ENCODE data around the gene LIMK2.
"Not testable (repeated sequence)": the region's sequence is repeated elsewhere in the genome, so short reads cannot be mapped to it uniquely, and the experiment has no call there.

The LIMK2 gene

DNA sequence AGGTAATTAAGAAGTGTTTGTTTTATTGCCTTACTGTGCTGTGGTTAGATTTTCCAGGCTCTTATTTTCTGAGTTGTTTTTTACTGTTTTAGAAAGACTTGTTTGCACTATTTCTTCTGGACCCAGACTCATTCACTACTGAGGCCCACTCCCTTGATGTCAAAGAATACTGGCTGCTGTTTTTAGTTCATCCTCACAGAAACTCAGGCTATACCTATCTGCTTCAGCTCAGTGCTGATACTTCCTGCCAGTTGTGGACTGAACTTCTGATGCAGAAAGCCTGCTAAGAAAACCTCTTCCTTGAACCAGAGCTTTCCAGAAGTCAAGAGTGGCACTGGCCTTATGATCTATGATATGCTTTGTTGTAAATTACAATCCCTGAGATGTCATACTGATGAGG, 96.1 kb downstream of the LIMK2 start:
- peaks cover 7% of the 10 kb centered on the region for H3K36me3 Mint-ChIP-seq

GRCh38 chr22:31313366-31314147, 101.5 kb downstream of the LIMK2 start:
- Mint-ChIP-seq H3K4me3 (no peak overlapping the region), H3K36me3 (peaks cover 19% of the 10 kb centered on the region)

More for the DNA sequence above, 96.1 kb downstream of the LIMK2 start:
- Mint-ChIP-seq H3K4me3 (peak overlapping the region; percentile 28), H3K27me3 (no peaks in the 10 kb centered on the region), H3K4me1 (peaks cover 56% of the 10 kb centered on the region), H3K27ac (peak overlapping the region; percentile 31), H3K9me3 (no peaks in the 10 kb centered on the region)

GRCh38 chr22:31314220-31314619, 102.1 kb downstream of the LIMK2 start:
- not testable (repeated sequence) for H3K27ac Mint-ChIP-seq, H3K4me3 Mint-ChIP-seq, H3K9me3 Mint-ChIP-seq, H3K27me3 Mint-ChIP-seq
- Mint-ChIP-seq H3K4me1 (peaks cover 19% of the 10 kb centered on the region), H3K36me3 (peaks cover 21% of the 10 kb centered on the region)

More at GRCh38 chr22:31313366-31314147, 101.5 kb downstream of the LIMK2 start:
- peaks cover 24% of the 10 kb centered on the region for H3K4me1 Mint-ChIP-seq
- H3K27me3 Mint-ChIP-seq: no peaks in the 10 kb centered on the region
- no peaks in the 10 kb centered on the region for H3K9me3 Mint-ChIP-seq
- peak overlapping the region; percentile 6 for H3K27ac Mint-ChIP-seq

- H3K27ac Mint-ChIP-seq: peak overlapping the region; percentile 81
- H3K9me3 Mint-ChIP-seq: no peaks in the 10 kb centered on the region
- H3K36me3 Mint-ChIP-seq: peaks cover 9% of the 10 kb centered on the region
- H3K4me3 Mint-ChIP-seq: no peak overlapping the region
- H3K27me3 Mint-ChIP-seq: no peaks in the 10 kb centered on the region
- H3K4me1 Mint-ChIP-seq: peaks cover 16% of the 10 kb centered on the region
These were observed 109.3 kb downstream of the LIMK2 start for GRCh38 chr22:31321421-31321820.

- no peaks in the 10 kb centered on the region for H3K9me3 Mint-ChIP-seq
- H3K27ac Mint-ChIP-seq: peak overlapping the region; percentile 46
- peaks cover 17% of the 10 kb centered on the region for H3K4me1 Mint-ChIP-seq
- H3K36me3 Mint-ChIP-seq: peaks cover 12% of the 10 kb centered on the region
- no peak overlapping the region for H3K4me3 Mint-ChIP-seq
- H3K27me3 Mint-ChIP-seq: no peaks in the 10 kb centered on the region
These were observed 111.8 kb downstream of the LIMK2 start for GRCh38 chr22:31323578-31324550.

- Mint-ChIP-seq H3K27ac (peak overlapping the region; percentile 79), H3K4me3 (no peak overlapping the region), H3K9me3 (no peaks in the 10 kb centered on the region), H3K27me3 (no peaks in the 10 kb centered on the region), H3K4me1 (peaks cover 29% of the 10 kb centered on the region), H3K36me3 (peaks cover 13% of the 10 kb centered on the region)
These were observed 114.8 kb downstream of the LIMK2 start for GRCh38 chr22:31326877-31327276.

- Mint-ChIP-seq H3K4me3 (no peak overlapping the region), H3K27me3 (no peaks in the 10 kb centered on the region), H3K9me3 (no peaks in the 10 kb centered on the region), H3K4me1 (peaks cover 29% of the 10 kb centered on the region), H3K36me3 (peaks cover 14% of the 10 kb centered on the region), H3K27ac (peak overlapping the region; percentile 30)
These were observed 115.9 kb downstream of the LIMK2 start for GRCh38 chr22:31327806-31328543.

DNA sequence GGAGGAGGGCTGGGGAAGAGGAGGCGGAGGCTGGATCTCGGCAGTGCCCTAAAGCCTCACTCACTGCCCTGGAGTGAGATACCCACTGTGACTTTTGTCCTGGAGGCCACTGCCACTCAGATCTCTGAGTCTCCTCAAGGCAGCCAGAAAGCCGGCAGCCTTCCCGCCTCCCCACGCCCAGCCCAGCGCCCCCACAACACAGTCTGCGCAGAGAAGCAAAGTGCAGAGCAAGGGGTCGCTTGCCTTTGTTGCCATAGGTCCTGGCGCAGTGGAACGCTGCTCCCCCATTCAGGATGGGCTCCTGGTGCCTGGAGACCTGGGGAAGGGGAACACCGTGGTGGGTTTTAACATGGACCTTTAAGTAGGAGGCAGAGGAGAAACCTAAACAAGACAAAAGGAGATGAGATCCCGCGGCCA, 116.5 kb downstream of the LIMK2 start:
- no peaks in the 10 kb centered on the region for H3K27me3 Mint-ChIP-seq
- H3K36me3 Mint-ChIP-seq: peaks cover 17% of the 10 kb centered on the region
- H3K27ac Mint-ChIP-seq: no peak overlapping the region
- H3K4me1 Mint-ChIP-seq: peaks cover 33% of the 10 kb centered on the region
- H3K9me3 Mint-ChIP-seq: no peaks in the 10 kb centered on the region
- H3K4me3 Mint-ChIP-seq: no peak overlapping the region

GRCh38 chr22:31329029-31329428, 116.9 kb downstream of the LIMK2 start:
- no peaks in the 10 kb centered on the region for H3K9me3 Mint-ChIP-seq
- peaks cover 17% of the 10 kb centered on the region for H3K36me3 Mint-ChIP-seq

More at GRCh38 chr22:31329029-31329428, 116.9 kb downstream of the LIMK2 start:
- Mint-ChIP-seq H3K4me1 (peaks cover 36% of the 10 kb centered on the region), H3K27me3 (no peaks in the 10 kb centered on the region), H3K27ac (peak overlapping the region; percentile 51), H3K4me3 (no peak overlapping the region)
